ENCODE results near the gene ADH4. TPM values are rescaled to one million over a fixed set of nuclear protein-coding genes. Genes with fewer than 3 reads are reported as not detected.

ADH4 gene
- total and polyA plus RNA-seq, 2 donors (not counting 3 experiments of a cell fraction or from before 2014, with no cell fraction given) = not detected

DNA sequence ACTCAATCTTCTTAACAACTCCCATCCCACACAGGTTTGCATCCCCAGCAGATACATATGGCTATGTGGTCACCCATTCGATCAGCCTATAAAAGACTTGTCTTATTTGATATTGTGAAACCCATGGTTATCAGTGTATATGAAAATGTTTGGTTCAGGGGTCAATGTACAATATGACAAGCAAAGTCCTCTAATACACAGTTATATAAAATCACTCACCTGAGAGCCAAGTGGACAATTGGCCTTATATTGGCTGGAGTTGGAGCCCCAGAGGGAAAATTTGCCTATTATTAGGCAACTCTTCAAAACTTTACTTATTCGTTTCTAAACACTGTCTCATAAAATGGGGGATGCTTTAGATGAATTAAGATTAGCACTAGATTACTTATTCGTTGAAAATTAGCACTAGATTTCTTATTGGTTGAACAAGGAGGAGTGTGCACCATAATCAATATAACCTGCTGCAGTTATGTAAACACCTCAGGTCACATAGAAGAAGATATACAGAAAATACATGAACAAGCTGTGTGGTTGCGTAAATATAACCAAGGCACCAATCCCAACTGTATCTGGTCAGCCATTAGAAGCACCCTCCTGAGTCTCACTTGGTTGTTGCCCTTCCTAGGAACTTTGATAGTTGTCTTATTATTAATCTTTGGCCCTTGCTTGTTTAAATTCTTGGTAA, 10.7 kb upstream of the ADH4 start:
- POLR2A ChIA-PET = no interaction called here
- H3K9ac ChIP-seq (replicated peaks; ENCODE audit: extremely low read depth, insufficient read depth, low read length) = no peak overlapping the region

More for the DNA sequence above, 10.7 kb upstream of the ADH4 start:
- Histone ChIP-seq H3K9me3 (replicated peaks; ENCODE audit: control insufficient read depth, insufficient read depth, low read length) (no peaks in the 10 kb centered on the region), H3K9me1 (replicated peaks; ENCODE audit: control insufficient read depth, extremely low read depth, insufficient read depth, low read length) (no peaks in the 10 kb centered on the region), H3K79me2 (ENCODE audit: control insufficient read depth, insufficient read depth, low read length) (no peaks in the 10 kb centered on the region), H3K27ac (ENCODE audit: insufficient read depth, low read depth, low read length) (no peak overlapping the region), H3K4me1 (ENCODE audit: control insufficient read depth, extremely low read depth, insufficient read depth, low read length) (peaks cover 2% of the 10 kb centered on the region), H3K4me2 (ENCODE audit: insufficient read depth, low read length) (no peak overlapping the region), H3K4me3 (replicated peaks in 1 of 3; ENCODE audit: insufficient read depth in 1 of 3, low read depth in 1 of 3, low read length in 3 of 3) (no peak overlapping the region), H2AFZ (ENCODE audit: low read depth, low read length) (no peak overlapping the region), H4K20me1 (replicated peaks; ENCODE audit: control insufficient read depth, extremely low read depth, insufficient read depth, low read length) (no peaks in the 10 kb centered on the region), H3K36me3 (ENCODE audit: control insufficient read depth in 2 of 2, extremely low read depth in 1 of 2, insufficient read depth in 2 of 2, low read length in 2 of 2) (no peaks in the 10 kb centered on the region), H3K27me3 (ENCODE audit: control insufficient read depth in 2 of 2, insufficient read depth in 2 of 2, low read length in 2 of 2) (no peaks in the 10 kb centered on the region)
- DNase-seq (ENCODE audit: low read depth, low spot score) = no peak
- no peak for TF ChIP-seq GATA2 (IDR thresholded peaks at IDR 0.05; ENCODE audit: insufficient read depth, insufficient read length, low read depth, low read length)
- TF ChIP-seq, protein P1, sequence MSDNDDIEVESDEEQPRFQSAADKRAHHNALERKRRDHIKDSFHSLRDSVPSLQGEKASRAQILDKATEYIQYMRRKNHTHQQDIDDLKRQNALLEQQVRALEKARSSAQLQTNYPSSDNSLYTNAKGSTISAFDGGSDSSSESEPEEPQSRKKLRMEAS (IDR thresholded peaks at IDR 0.05; ENCODE audit: insufficient read depth, insufficient read length) = no peak
- no peak for TF ChIP-seq EZH2 (IDR thresholded peaks at IDR 0.05; ENCODE audit: borderline replicate concordance, low read depth, low read length, severe bottlenecking)
- TF ChIP-seq, protein P2, sequence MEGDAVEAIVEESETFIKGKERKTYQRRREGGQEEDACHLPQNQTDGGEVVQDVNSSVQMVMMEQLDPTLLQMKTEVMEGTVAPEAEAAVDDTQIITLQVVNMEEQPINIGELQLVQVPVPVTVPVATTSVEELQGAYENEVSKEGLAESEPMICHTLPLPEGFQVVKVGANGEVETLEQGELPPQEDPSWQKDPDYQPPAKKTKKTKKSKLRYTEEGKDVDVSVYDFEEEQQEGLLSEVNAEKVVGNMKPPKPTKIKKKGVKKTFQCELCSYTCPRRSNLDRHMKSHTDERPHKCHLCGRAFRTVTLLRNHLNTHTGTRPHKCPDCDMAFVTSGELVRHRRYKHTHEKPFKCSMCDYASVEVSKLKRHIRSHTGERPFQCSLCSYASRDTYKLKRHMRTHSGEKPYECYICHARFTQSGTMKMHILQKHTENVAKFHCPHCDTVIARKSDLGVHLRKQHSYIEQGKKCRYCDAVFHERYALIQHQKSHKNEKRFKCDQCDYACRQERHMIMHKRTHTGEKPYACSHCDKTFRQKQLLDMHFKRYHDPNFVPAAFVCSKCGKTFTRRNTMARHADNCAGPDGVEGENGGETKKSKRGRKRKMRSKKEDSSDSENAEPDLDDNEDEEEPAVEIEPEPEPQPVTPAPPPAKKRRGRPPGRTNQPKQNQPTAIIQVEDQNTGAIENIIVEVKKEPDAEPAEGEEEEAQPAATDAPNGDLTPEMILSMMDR (IDR thresholded peaks at IDR 0.05; ENCODE audit: extremely low read depth in 1 of 2, insufficient read depth in 1 of 2, low read depth in 1 of 2, low read length in 2 of 2) = no peak
- no peak for TF ChIP-seq MYC (IDR thresholded peaks at IDR 0.05; ENCODE audit: low read depth, low read length)
- no peak for TF ChIP-seq POLR2AphosphoS5 (IDR thresholded peaks at IDR 0.05; ENCODE audit: insufficient read depth, low read depth, low read length)
- TF ChIP-seq POLR2A (IDR thresholded peaks at IDR 0.05; ENCODE audit: low read depth, low read length) = no peak
- TF ChIP-seq FOS (IDR thresholded peaks at IDR 0.05; ENCODE audit: borderline replicate concordance, insufficient read depth, low read length) = no peak
- no peak for TF ChIP-seq JUN (IDR thresholded peaks at IDR 0.05; ENCODE audit: borderline replicate concordance, insufficient read depth, insufficient read length, low read depth)
- CTCF ChIA-PET = no interaction called here
- BruUV-seq (replicated peaks) = no TSS peak
- dilution Hi-C loops (cut with MboI; ENCODE audit: extremely low pct_ligation_motif_present, low sequenced_read_pairs) = no loop called here
- intact Hi-C loops (cut with micrococcal nuclease) = no loop called here
- no peak for FAIRE-seq
